ENCODE data around the gene TMEM9.

Gene TMEM9

DNA sequence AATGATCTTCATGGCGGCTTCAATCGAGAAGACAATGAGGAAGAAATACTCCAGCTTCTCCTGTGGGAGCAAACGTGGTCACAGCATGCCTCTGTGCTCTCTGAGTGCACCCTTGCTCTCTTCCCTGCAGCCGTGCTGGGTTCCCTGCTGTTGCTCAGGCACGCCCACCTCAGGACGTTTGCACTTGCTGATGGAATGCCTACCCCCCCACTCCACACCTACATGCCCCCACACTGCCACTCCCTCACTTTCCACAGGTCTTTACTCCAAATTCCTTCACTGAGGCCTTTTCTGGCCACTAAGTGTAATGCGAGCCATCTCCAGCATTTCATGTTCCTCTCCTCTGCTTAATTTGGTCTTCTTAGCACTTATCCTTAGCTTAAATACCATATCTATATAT lies 60.3 kb downstream of the TMEM9 start:
- TF ChIP-seq, protein P1, sequence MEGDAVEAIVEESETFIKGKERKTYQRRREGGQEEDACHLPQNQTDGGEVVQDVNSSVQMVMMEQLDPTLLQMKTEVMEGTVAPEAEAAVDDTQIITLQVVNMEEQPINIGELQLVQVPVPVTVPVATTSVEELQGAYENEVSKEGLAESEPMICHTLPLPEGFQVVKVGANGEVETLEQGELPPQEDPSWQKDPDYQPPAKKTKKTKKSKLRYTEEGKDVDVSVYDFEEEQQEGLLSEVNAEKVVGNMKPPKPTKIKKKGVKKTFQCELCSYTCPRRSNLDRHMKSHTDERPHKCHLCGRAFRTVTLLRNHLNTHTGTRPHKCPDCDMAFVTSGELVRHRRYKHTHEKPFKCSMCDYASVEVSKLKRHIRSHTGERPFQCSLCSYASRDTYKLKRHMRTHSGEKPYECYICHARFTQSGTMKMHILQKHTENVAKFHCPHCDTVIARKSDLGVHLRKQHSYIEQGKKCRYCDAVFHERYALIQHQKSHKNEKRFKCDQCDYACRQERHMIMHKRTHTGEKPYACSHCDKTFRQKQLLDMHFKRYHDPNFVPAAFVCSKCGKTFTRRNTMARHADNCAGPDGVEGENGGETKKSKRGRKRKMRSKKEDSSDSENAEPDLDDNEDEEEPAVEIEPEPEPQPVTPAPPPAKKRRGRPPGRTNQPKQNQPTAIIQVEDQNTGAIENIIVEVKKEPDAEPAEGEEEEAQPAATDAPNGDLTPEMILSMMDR (IDR thresholded peaks at IDR 0.05; ENCODE audit: low read depth, low read length, missing control alignments) = no peak
- DNase-seq (ENCODE audit: low read depth) = no peak
- no peak overlapping the region for H3K4me3 ChIP-seq (ENCODE audit: low read depth, low read length)

DNA sequence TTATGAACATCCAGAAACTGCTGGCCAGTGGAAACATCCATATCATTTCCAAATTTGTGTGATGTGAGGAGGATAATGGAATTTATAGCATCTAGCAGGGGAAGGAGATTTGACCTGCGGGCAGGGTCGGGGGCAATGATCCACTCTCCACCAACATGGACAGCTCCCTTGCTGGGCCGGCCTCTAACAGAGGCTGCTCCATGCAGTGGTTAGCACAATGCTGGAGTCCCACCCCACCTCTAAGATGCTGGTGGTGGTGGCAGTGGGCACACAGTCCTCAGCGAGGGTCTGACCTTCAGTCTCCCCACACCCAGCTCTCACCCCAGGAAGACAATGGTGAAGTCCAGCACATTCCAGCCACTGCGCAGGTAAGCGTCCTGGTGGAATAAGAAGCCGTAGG lies 60.7 kb downstream of the TMEM9 start:
- DNase-seq (ENCODE audit: low read depth) = no peak
- TF ChIP-seq, protein P1 (IDR thresholded peaks at IDR 0.05; ENCODE audit: low read depth, low read length, missing control alignments) = no peak
- H3K4me3 ChIP-seq (ENCODE audit: low read depth, low read length) = no peak overlapping the region

DNA sequence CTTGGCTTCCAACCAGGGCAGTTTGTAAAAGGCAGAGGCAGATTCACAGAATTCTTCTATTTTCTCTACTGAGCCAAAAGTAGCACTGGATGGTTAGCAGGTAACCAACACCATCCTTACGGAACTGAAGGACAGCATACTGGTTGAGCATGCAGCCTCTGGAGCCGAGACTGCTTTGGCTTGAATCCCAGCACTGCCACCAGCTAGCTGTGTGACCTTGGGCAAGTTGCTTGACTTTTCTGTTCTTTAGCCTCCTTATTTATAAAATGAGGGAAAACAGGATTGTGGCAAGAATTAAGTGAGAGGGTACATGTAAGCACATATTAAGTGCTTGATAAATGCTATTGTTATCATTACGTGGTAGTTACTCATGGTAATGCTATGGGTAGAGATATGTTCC lies 61.5 kb downstream of the TMEM9 start:
- no peak for DNase-seq (ENCODE audit: low read depth)
- no peak overlapping the region for H3K4me3 ChIP-seq (ENCODE audit: low read depth, low read length)
- TF ChIP-seq, protein P1 (IDR thresholded peaks at IDR 0.05; ENCODE audit: low read depth, low read length, missing control alignments) = no peak

DNA sequence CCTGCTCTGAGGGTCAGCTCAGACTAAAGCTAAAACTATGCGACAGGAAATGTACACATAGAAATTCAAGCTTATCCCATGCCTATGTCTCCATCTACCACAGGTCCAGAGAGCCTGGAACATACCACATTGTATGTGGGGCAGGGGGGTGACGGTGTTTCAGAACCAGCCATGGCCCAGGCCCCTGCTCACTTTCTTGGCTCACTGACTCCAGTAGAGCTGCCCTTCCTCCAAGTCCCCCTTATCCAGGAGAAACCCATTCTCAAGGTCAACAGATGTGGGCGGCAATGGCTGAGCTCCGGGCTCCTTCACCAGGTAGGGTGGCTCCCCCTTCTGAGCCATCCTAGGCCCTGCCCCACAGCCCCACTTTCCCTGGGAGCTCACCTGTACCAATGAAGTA lies 63.0 kb downstream of the TMEM9 start:
- DNase-seq (ENCODE audit: low read depth) = no peak
- TF ChIP-seq, protein P1 (IDR thresholded peaks at IDR 0.05; ENCODE audit: low read depth, low read length, missing control alignments) = no peak

DNA sequence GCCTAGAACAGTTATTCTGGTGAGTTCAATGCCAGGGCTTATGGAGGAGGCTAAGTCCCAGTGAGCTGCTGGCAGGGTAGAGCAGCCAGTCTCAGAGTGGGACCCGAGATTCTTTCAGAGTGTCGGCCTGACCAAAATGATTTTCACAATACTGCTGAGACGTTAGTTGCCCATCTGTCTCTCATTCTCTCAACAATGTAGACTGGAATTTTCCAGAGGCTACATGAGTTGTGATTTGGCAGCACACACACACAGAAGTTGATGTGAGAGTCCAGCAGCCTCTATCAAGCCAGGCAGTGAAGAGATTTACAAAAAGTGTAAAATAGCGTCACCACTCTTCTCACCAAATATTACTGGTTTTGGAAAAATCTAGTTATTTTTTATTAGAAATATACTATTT lies 63.7 kb downstream of the TMEM9 start:
- DNase-seq (ENCODE audit: low read depth) = no peak
- TF ChIP-seq, protein P1 (IDR thresholded peaks at IDR 0.05; ENCODE audit: low read depth, low read length, missing control alignments) = no peak
- no peak overlapping the region for H3K4me3 ChIP-seq (ENCODE audit: low read depth, low read length)

More for the DNA sequence above, 63.0 kb downstream of the TMEM9 start:
- H3K4me3 ChIP-seq (ENCODE audit: low read depth, low read length) = no peak overlapping the region

DNA sequence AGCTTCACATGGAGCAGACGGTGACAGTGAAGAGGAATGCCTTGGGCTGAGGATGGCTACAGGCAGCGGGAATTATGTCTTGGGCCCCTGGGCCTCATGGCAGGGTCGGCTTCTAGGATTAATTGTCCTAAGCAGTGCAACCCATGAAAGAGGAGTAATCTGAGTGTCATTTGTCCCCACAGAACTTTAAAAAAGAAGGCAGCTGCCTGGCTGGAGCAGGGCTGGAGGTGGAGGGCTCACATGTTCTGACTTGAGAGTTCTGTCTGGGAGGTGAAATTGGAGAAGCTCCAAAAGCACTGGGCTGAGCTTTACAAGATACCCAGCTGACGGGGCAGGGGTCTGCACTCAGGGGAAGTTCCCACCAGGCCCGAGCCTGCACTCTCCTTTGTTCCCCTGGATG lies 64.7 kb downstream of the TMEM9 start:
- no peak for DNase-seq (ENCODE audit: low read depth)
- no peak overlapping the region for H3K4me3 ChIP-seq (ENCODE audit: low read depth, low read length)
- TF ChIP-seq, protein P1 (IDR thresholded peaks at IDR 0.05; ENCODE audit: low read depth, low read length, missing control alignments) = no peak

DNA sequence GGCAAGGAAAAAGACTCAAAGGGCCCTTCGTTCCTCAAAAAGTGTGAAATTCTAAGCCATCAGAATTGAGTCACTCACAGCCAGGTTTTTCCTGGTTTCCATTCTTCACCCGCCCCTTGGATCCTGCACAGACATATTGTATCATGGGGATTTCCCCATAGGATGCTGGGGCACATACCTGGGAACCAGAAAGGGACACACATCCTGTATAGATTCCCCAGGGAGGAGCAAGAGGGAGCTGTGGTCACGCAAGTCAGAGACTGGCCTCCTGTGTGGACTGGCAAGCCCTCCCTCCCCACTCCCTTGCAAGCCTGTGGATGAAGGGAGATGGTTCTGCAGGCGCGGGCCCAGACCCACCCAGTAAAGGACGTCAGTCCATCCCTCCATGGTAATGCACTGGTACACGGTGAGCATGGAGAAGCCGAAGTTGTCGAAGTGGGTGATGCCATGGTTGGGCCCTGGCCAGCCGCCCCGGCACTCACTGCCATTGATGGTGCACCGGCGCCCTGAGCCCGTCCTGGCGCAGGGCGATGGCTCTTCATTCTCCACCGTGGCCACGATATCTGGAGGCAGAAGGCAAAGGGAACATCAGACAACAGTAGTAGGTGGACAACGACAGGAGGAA lies 65.3 kb downstream of the TMEM9 start:
- TF ChIP-seq, protein P1 (IDR thresholded peaks at IDR 0.05; ENCODE audit: low read depth, low read length, missing control alignments) = no peak
- no peak for DNase-seq (ENCODE audit: low read depth)
- no peak overlapping the region for H3K4me3 ChIP-seq (ENCODE audit: low read depth, low read length)

Data from GM12864 (cell line).